Measurements from ENCODE around the gene QRICH1. TPM values are rescaled to one million over a fixed set of nuclear protein-coding genes. Genes with fewer than 3 reads are reported as not detected.

Gene QRICH1
- total RNA-seq, 4 donors from 2014 or later = 66.2 to 93.9 (median 82.6) TPM

DNA sequence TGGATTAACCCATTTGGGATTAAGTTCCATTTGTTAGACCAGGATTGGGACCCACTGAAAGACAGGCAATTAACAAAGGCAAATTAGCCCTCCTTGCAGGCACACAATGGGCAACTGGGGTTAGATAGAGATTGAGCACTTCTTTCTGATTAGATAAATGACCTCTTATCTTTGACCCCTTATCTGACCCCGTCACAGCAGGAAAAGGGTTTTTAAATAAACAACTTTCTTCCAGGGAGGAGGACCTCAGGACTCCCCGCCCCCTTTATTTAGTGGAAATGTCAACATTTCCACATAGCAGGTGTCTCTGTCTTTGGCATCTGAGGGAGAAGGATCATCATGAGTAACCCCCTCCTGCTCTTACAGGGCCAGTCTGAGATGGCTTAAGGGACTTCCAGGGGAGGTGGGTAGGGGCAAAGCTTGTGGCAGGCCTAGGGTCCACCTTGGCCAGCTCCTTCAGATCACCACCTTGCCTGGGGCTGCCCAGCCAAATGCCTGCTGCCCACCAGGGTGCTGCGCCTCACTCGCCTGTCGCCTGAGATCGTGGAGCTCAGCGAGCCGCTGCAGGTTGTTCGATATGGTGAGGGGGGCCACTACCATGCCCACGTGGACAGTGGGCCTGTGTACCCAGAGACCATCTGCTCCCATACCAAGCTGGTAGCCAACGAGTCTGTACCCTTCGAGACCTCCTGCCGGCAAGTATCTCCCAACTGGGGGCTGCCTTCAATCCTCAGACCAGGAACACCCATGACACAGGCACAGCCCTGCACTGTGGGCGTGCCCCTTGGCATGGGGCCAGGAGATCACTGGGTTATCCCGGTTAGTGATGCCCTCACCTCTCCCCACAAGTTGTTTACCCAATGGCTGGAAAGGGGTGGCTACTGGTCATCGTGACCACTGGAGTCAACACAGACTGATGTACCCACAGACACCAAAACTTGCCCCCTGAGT lies 89.2 kb downstream of the QRICH1 start:
- 86 to 88% methylated on average over 15 of the region's 16 CpGs for WGBS, 2 donors
- Histone ChIP-seq H3K27me3 (no peaks in the 10 kb centered on the region), H3K27ac (no peak overlapping the region), H3K9me3 (no peaks in the 10 kb centered on the region), H3K4me1 (peaks cover 0 to 28% (median 11%) of the 10 kb centered on the region in 4 donors), H3K4me3 (no peak overlapping the region), H3K36me3 (peaks cover 0 to 29% (median 0%) of the 10 kb centered on the region in 3 donors)
- TF ChIP-seq EP300 (IDR thresholded peaks at IDR 0.05) (no peak), POLR2A (IDR thresholded peaks at IDR 0.05) (no peak)
- TF ChIP-seq, protein P1, sequence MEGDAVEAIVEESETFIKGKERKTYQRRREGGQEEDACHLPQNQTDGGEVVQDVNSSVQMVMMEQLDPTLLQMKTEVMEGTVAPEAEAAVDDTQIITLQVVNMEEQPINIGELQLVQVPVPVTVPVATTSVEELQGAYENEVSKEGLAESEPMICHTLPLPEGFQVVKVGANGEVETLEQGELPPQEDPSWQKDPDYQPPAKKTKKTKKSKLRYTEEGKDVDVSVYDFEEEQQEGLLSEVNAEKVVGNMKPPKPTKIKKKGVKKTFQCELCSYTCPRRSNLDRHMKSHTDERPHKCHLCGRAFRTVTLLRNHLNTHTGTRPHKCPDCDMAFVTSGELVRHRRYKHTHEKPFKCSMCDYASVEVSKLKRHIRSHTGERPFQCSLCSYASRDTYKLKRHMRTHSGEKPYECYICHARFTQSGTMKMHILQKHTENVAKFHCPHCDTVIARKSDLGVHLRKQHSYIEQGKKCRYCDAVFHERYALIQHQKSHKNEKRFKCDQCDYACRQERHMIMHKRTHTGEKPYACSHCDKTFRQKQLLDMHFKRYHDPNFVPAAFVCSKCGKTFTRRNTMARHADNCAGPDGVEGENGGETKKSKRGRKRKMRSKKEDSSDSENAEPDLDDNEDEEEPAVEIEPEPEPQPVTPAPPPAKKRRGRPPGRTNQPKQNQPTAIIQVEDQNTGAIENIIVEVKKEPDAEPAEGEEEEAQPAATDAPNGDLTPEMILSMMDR (IDR thresholded peaks at IDR 0.05) = no peak
- no peak for DNase-seq (ENCODE audit: low spot score in 2 of 2)

DNA sequence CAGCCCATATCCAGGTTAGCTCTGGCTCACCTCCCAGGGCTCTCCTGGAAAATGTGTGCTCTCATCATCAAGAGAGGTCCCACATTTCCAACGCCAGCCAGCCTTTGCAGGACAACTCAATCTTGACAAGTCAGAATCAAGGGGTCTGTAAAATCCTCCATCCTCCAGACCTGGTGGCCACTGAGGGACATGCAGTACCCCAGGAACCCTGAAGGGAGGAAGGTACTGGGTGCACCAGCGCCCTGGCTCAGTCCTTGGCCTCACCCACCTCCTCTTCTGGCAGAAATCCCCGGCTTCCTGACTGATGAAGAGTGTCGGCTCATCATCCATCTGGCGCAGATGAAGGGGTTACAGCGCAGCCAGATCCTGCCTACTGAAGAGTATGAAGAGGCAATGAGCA lies 92.7 kb downstream of the QRICH1 start:
- no peak overlapping the region for H3K4me3 ChIP-seq
- no peaks in the 10 kb centered on the region for H3K27me3 ChIP-seq
- no peak overlapping the region for H3K27ac ChIP-seq
- H3K36me3 ChIP-seq = peaks cover 0 to 59% (median 4%) of the 10 kb centered on the region in 3 donors
- WGBS, 2 donors = 88 to 92% methylated on average over 6 of the region's 6 CpGs
- TF ChIP-seq EP300 (IDR thresholded peaks at IDR 0.05) = no peak
- TF ChIP-seq POLR2A (IDR thresholded peaks at IDR 0.05) = no peak
- TF ChIP-seq, protein P1 (IDR thresholded peaks at IDR 0.05) = no peak
- DNase-seq (ENCODE audit: low spot score in 2 of 2) = no peak
- peaks cover 0 to 11% (median 1%) of the 10 kb centered on the region in 4 donors for H3K4me1 ChIP-seq
- H3K9me3 ChIP-seq = no peaks in the 10 kb centered on the region

DNA sequence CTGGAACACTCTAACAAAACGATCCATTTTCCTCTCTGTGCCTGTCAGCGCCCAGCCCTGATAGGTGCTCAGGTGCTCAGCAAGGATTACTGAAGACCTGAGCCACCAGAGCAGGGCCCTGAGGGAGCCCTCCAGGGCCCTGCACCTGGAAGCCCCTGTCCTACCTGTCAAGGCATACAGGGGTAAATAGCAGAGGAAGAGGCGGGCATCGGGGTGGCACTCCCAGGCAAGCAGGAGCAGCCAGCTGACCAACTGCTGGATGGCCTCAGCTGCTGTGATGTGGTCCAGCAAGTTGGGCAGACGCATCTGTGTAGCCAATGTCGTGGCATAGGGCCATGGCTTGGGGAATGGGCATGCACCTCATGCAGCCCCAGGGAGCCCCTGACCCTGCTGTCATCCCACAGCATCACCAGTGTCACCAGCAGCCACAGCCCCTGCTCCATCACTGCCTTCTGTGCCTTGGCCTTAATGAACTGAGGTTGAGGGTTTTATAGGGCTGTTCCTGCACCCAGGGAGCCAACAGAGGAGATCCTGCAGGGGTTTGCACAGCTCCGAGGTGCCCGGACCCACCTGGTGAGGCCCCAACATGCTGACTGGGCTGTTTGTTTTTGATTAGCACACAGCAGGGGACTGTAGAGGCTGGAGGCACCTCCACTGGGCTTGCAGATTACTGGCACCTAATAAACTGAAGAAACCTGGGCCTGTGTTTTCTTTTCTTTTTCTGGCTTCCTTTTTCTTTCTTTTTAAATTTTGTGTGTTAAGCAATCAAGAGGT lies 94.6 kb downstream of the QRICH1 start:
- WGBS, 2 donors = 70 to 78% methylated on average over 8 of the region's 8 CpGs
- no peak for DNase-seq (ENCODE audit: low spot score in 2 of 2)
- H3K27me3 ChIP-seq = no peaks in the 10 kb centered on the region
- peaks cover 0 to 75% (median 5%) of the 10 kb centered on the region in 3 donors for H3K36me3 ChIP-seq
- peaks cover 0 to 6% (median 0%) of the 10 kb centered on the region in 4 donors for H3K4me1 ChIP-seq
- H3K27ac ChIP-seq = no peak overlapping the region
- TF ChIP-seq, protein P1 (IDR thresholded peaks at IDR 0.05) = no peak
- TF ChIP-seq POLR2A (IDR thresholded peaks at IDR 0.05) (no peak), EP300 (IDR thresholded peaks at IDR 0.05) (no peak)
- H3K9me3 ChIP-seq = no peaks in the 10 kb centered on the region
- H3K4me3 ChIP-seq = no peak overlapping the region

DNA sequence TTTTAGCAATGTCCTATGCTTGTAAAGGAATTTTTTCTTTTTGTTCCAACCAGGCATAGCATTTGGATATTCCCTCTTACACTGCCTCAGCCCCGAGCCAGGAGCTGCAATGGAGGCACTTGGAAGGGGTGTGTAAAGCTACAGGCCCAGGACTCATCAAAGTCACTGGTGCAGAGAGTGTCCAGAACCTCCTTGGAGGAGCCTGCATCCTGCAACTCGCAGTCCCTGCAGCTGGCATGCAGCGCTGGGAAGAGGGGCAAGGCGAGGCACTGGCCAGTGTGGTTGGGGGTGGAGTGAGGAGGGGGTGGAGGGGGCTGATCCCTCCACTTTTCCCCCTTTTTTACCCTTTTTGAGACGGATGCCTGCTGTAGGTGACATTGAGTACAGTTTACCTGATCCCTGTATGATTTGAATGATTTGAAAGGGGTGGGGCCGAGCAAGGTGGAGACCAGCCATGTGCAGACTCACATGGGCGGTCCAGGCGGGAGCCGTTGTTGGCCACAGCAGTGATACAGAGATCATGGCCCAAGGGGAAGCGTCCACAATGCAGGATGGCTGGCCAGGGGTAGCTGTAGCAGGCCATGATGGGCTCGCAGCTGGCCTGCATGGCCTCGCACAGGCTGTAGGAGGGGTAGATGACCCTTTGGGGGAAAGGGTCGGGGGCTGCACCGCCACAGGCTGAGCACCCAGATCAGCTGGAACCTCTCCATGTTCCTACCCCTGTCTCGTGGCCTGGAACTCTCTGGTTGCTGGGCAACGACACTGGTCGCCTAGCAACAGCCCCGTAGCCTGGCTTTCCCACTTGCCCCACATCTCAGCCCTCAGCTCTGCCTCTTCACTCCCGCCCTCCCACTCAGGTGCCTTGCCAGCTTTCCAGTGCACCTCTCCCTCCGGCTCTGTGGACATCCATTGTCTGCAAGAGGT lies 95.9 kb downstream of the QRICH1 start:
- Histone ChIP-seq H3K4me3 (no peak overlapping the region), H3K4me1 (peaks cover 0 to 6% (median 0%) of the 10 kb centered on the region in 4 donors), H3K27ac (peak overlapping the region in 2 of 4 donors; percentile 15 to 43), H3K27me3 (no peaks in the 10 kb centered on the region), H3K9me3 (no peaks in the 10 kb centered on the region), H3K36me3 (peaks cover 0 to 70% (median 5%) of the 10 kb centered on the region in 3 donors)
- TF ChIP-seq EP300 (IDR thresholded peaks at IDR 0.05) (no peak), POLR2A (IDR thresholded peaks at IDR 0.05) (no peak)
- TF ChIP-seq, protein P1 (IDR thresholded peaks at IDR 0.05) = no peak
- 61 to 68% methylated on average over 18 to 20 of the region's 20 CpGs for WGBS, 2 donors
- DNase-seq (ENCODE audit: low spot score in 2 of 2) = no peak
